ENCODE results near the gene SLITRK3.

DNA sequence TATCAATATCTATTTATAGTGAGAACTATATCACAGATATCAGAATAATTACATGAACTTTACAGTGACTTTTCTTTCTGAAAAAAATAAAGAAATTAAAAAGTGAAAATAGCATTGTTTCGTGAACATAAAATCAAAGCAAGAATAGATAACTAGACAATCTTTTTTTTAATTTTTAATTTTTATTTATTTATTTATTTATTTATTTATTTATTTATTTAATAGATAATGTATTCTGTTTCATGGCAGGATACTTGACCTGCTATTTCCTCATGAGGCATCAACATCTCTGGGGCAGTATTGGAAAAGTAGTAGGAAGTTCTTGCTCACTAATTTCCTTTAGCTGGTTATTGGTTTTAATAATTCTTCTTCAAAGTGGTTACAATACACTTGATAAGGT, 33.3 kb downstream of the SLITRK3 start:
- TF ChIP-seq ZNF274 (IDR thresholded peaks at IDR 0.05; ENCODE audit: low read depth, low read length) (no peak), SUZ12 (IDR thresholded peaks at IDR 0.05; ENCODE audit: extremely low read depth, insufficient read depth, insufficient read length) (no peak), YY1 (IDR thresholded peaks at IDR 0.05; ENCODE audit: insufficient read depth, insufficient read length) (no peak)
